ENCODE measurements around the gene ESAM. TPM values are rescaled to one million over a fixed set of nuclear protein-coding genes. Genes with fewer than 3 reads are reported as not detected.

Gene ESAM
- polyA plus RNA-seq, 3 donors, result 0.18 to 0.74 (median 0.49) TPM

GRCh38 chr11:124769806-124770774 is 8.0 kb upstream of the ESAM start:
- Histone ChIP-seq H3K27ac (ENCODE audit: low read depth in 1 of 2, low read length in 2 of 2) (no peak overlapping the region), H3K9me3 (replicated peaks in 1 of 2; ENCODE audit: control insufficient read depth in 1 of 2, insufficient read depth in 1 of 2, low read length in 2 of 2) (no peaks in the 10 kb centered on the region), H2AFZ (ENCODE audit: insufficient read depth, low read depth, low read length, poor library complexity, severe bottlenecking) (no peak overlapping the region), H3K79me2 (ENCODE audit: insufficient read depth, low read length) (no peaks in the 10 kb centered on the region), H4K20me1 (ENCODE audit: insufficient read depth, low read length) (no peaks in the 10 kb centered on the region), H3K36me3 (replicated peaks in 1 of 2; ENCODE audit: control insufficient read depth in 1 of 2, insufficient read depth in 2 of 2, low read length in 2 of 2) (peaks cover 24 to 84% of the 10 kb centered on the region in 2 donors), H3K27me3 (ENCODE audit: control insufficient read depth in 2 of 2, insufficient read depth in 2 of 2, low read length in 2 of 2) (no peaks in the 10 kb centered on the region), H3K9ac (ENCODE audit: insufficient read depth, low read length, poor library complexity, severe bottlenecking) (no peak overlapping the region), H3K4me3 (replicated peaks in 1 of 3; ENCODE audit: low read depth in 2 of 3, low read length in 3 of 3) (no peak overlapping the region), H3K4me1 (ENCODE audit: control insufficient read depth in 1 of 2, insufficient read depth in 2 of 2, low read length in 2 of 2) (no peaks in the 10 kb centered on the region), H3K4me2 (replicated peaks; ENCODE audit: extremely low read depth, low read length, poor library complexity, severe bottlenecking) (no peak overlapping the region)
- no peaks in the 10 kb centered on the region for H3K4me1 Mint-ChIP-seq
- H3K27me3 Mint-ChIP-seq (ENCODE audit: low read depth in 3 of 3), result no peaks in the 10 kb centered on the region
- WGBS (ENCODE audit: insufficient coverage), result 96% methylated on average over 6 of the region's 8 CpGs
- no peak overlapping the region for H3K4me3 Mint-ChIP-seq
- H3K27ac Mint-ChIP-seq, result no peak overlapping the region
- peaks cover 53 to 59% of the 10 kb centered on the region in 2 donors for H3K36me3 Mint-ChIP-seq
- H3K9me3 Mint-ChIP-seq, result no peaks in the 10 kb centered on the region
- intact Hi-C loops (cut with micrococcal nuclease), result no loop called here
- DNase-seq, result no peak
- TF ChIP-seq, protein P1, sequence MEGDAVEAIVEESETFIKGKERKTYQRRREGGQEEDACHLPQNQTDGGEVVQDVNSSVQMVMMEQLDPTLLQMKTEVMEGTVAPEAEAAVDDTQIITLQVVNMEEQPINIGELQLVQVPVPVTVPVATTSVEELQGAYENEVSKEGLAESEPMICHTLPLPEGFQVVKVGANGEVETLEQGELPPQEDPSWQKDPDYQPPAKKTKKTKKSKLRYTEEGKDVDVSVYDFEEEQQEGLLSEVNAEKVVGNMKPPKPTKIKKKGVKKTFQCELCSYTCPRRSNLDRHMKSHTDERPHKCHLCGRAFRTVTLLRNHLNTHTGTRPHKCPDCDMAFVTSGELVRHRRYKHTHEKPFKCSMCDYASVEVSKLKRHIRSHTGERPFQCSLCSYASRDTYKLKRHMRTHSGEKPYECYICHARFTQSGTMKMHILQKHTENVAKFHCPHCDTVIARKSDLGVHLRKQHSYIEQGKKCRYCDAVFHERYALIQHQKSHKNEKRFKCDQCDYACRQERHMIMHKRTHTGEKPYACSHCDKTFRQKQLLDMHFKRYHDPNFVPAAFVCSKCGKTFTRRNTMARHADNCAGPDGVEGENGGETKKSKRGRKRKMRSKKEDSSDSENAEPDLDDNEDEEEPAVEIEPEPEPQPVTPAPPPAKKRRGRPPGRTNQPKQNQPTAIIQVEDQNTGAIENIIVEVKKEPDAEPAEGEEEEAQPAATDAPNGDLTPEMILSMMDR (IDR thresholded peaks at IDR 0.05), result no peak

GRCh38 chr11:124768914-124769313 is 6.8 kb upstream of the ESAM start:
- intact Hi-C loops (cut with micrococcal nuclease), result no loop called here
- no peaks in the 10 kb centered on the region for H4K20me1 ChIP-seq (ENCODE audit: insufficient read depth, low read length)
- Mint-ChIP-seq H3K27ac (peak overlapping the region in 1 of 7 donors; percentile 13), H3K27me3 (ENCODE audit: low read depth in 3 of 3) (no peaks in the 10 kb centered on the region), H3K4me1 (no peaks in the 10 kb centered on the region), H3K9me3 (no peaks in the 10 kb centered on the region), H3K36me3 (peaks cover 54 to 55% of the 10 kb centered on the region in 2 donors), H3K4me3 (no peak overlapping the region)
- peaks cover 19 to 81% of the 10 kb centered on the region in 2 donors for H3K36me3 ChIP-seq (replicated peaks in 1 of 2; ENCODE audit: control insufficient read depth in 1 of 2, insufficient read depth in 2 of 2, low read length in 2 of 2)
- no peak overlapping the region for H3K9ac ChIP-seq (ENCODE audit: insufficient read depth, low read length, poor library complexity, severe bottlenecking)
- 100% methylated on average over 4 of the region's 8 CpGs for WGBS (ENCODE audit: insufficient coverage)
- no peak overlapping the region for H3K4me3 ChIP-seq (replicated peaks in 1 of 3; ENCODE audit: low read depth in 2 of 3, low read length in 3 of 3)
- no peak overlapping the region for H3K4me2 ChIP-seq (replicated peaks; ENCODE audit: extremely low read depth, low read length, poor library complexity, severe bottlenecking)
- no peaks in the 10 kb centered on the region for H3K9me3 ChIP-seq (replicated peaks in 1 of 2; ENCODE audit: control insufficient read depth in 1 of 2, insufficient read depth in 1 of 2, low read length in 2 of 2)
- H3K27me3 ChIP-seq (ENCODE audit: control insufficient read depth in 2 of 2, insufficient read depth in 2 of 2, low read length in 2 of 2), result no peaks in the 10 kb centered on the region
- no peaks in the 10 kb centered on the region for H3K4me1 ChIP-seq (ENCODE audit: control insufficient read depth in 1 of 2, insufficient read depth in 2 of 2, low read length in 2 of 2)
- no peak overlapping the region for H2AFZ ChIP-seq (ENCODE audit: insufficient read depth, low read depth, low read length, poor library complexity, severe bottlenecking)
- TF ChIP-seq, protein P1 (IDR thresholded peaks at IDR 0.05), result no peak
- no peaks in the 10 kb centered on the region for H3K79me2 ChIP-seq (ENCODE audit: insufficient read depth, low read length)
- DNase-seq, result no peak
- H3K27ac ChIP-seq (ENCODE audit: low read depth in 1 of 2, low read length in 2 of 2), result no peak overlapping the region

All from CD14-positive monocyte (primary cell).